PFSK-1 (cell line): ENCODE measurements around the gene NCAM1.

Source experiments
- POLR2AphosphoS5 ChIP-seq: IDR thresholded peaks from 2 replicates; pipeline ENCODE4 v1.6.1; 2012; ENCODE audit warnings: low read depth, mild to moderate bottlenecking, control low read depth, low read length, moderate library complexity
- SIN3A ChIP-seq: IDR thresholded peaks from 2 replicates; pipeline ENCODE4 v1.6.1; 2012; ENCODE audit warnings: mild to moderate bottlenecking, low read length, moderate library complexity, borderline replicate concordance; ENCODE audit not compliant: insufficient read depth
- TAF1 ChIP-seq: IDR thresholded peaks from 2 replicates; pipeline ENCODE4 v1.6.1; 2012; ENCODE audit warnings: low read length, control low read depth, borderline replicate concordance; ENCODE audit not compliant: insufficient read depth
- TF ChIP-seq, protein P1 (sequence below), 2 experiments: IDR thresholded peaks; 2 replicates each; pipeline versions ENCODE4 v1.6.1 to v1.8.0; 2011 to 2012; ENCODE audit warnings: low read depth in 2 of 2, low read length in 2 of 2, control low read depth in 1 of 2, inconsistent platforms in 1 of 2, mild to moderate bottlenecking in 1 of 2, moderate library complexity in 1 of 2; ENCODE audit not compliant: insufficient read depth in 1 of 2

DNA sequence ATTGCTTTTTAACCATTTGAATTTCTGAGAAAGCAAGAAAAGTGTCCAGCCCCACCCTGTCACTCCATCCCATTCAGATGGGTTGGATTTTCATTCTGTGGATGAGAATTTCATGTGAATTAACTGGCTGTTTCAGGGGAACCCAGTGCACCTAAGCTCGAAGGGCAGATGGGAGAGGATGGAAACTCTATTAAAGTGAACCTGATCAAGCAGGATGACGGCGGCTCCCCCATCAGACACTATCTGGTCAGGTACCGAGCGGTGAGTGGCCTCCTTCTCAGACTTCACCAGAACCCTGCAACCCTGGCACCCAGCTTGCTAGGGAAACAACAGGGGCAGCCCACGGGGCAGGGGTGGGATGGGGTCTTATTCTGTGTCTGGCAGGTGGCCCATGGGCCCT lies 294.5 kb downstream of the NCAM1 start:
- no peak for TF ChIP-seq POLR2AphosphoS5
- no peak for TF ChIP-seq TAF1
- TF ChIP-seq, protein P1, sequence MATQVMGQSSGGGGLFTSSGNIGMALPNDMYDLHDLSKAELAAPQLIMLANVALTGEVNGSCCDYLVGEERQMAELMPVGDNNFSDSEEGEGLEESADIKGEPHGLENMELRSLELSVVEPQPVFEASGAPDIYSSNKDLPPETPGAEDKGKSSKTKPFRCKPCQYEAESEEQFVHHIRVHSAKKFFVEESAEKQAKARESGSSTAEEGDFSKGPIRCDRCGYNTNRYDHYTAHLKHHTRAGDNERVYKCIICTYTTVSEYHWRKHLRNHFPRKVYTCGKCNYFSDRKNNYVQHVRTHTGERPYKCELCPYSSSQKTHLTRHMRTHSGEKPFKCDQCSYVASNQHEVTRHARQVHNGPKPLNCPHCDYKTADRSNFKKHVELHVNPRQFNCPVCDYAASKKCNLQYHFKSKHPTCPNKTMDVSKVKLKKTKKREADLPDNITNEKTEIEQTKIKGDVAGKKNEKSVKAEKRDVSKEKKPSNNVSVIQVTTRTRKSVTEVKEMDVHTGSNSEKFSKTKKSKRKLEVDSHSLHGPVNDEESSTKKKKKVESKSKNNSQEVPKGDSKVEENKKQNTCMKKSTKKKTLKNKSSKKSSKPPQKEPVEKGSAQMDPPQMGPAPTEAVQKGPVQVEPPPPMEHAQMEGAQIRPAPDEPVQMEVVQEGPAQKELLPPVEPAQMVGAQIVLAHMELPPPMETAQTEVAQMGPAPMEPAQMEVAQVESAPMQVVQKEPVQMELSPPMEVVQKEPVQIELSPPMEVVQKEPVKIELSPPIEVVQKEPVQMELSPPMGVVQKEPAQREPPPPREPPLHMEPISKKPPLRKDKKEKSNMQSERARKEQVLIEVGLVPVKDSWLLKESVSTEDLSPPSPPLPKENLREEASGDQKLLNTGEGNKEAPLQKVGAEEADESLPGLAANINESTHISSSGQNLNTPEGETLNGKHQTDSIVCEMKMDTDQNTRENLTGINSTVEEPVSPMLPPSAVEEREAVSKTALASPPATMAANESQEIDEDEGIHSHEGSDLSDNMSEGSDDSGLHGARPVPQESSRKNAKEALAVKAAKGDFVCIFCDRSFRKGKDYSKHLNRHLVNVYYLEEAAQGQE (IDR thresholded peaks at IDR 0.05; ENCODE audit: insufficient read depth in 1 of 2, low read depth in 2 of 2, low read length in 2 of 2): no peak
- TF ChIP-seq SIN3A: no peak
